Muscle of back (tissue), 11 donors: ENCODE results near the gene MIP. TPM values are rescaled to one million over a fixed set of nuclear protein-coding genes. Genes with fewer than 3 reads are reported as not detected.
"Not testable (repeated sequence)": the region's sequence is repeated elsewhere in the genome, so short reads cannot be mapped to it uniquely, and the experiment has no call there.

ENCODE experiments used
- DNase-seq, 3 donors: peaks; one replicate each; pipeline versions ENCODE4 v3.0.0 to v3.0.0-alpha.2; 2013
- polyA plus RNA-seq, 10 donors: library from polyadenylated mRNA; unstranded; fragments of 120-200 nt; gene quantifications; one replicate each; pipeline ENCODE4 v1.2.1, GENCODE V29; 2013; ENCODE audit not compliant: insufficient read length in 10 of 10

The MIP gene
- polyA plus RNA-seq, 10 donors, result 0.07 TPM; not detected in 9

DNA sequence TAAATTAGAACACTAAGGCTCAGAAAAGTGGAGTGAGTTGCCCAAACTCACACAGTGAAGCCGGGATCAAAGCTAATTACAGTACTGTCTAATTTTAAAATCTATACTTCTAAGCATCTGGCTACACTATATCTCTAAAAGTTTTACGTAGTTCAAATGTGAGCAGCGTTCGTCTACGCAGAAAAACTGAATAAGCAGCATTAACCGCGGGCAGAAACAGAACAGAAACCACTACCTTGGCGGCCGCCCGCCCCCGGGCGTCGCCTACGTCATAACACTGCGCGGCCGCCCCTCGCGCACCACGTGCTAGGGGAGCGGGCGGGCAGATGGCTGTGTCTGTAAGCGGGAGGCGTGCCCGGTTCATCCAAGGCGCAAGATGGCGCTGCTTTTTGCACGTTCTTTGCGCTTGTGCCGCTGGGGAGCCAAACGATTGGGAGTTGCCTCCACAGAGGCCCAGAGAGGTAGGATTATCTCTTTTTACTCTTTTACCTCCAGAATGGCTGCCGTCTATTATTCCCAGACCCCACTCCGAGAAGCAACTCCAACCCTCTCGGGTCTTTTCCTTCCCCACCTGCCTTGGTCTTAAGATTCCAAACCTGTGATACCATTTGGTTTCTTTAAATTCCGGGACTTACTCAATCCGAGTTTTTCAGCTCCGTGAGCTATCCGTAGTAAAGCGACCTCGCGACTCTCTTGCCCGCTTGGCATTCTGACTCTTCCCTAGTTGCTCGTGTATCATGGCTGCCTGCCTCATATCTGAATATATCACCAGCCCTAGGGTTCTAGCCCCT, 14.0 kb upstream of the MIP start, which contains the start of gene SPRYD4:
TSS of gene SPRYD4 (plus strand) at position 363 of the 791 bp plus-strand sequence. CDS start at position 377, 14 bp downstream.
- peak; percentile 93 to 97 (median 96) for DNase-seq

- DNase-seq, result no peak
These were observed 8.1 kb upstream of the MIP start for GRCh38 chr12:56462565-56462964.

- no peak for DNase-seq
These were observed 7.0 kb upstream of the MIP start for GRCh38 chr12:56461235-56462159.

- DNase-seq, result no peak
These were observed 3.4 kb upstream of the MIP start for GRCh38 chr12:56457817-56458216.

- DNase-seq, result no peak
These were observed 3.3 kb downstream of the MIP start for GRCh38 chr12:56451147-56451546.

GRCh38 chr12:56450241-56450640, 4.2 kb downstream of the MIP start:
- no peak for DNase-seq

GRCh38 chr12:56449622-56449984, 4.9 kb downstream of the MIP start:
- DNase-seq, result no peak

DNA sequence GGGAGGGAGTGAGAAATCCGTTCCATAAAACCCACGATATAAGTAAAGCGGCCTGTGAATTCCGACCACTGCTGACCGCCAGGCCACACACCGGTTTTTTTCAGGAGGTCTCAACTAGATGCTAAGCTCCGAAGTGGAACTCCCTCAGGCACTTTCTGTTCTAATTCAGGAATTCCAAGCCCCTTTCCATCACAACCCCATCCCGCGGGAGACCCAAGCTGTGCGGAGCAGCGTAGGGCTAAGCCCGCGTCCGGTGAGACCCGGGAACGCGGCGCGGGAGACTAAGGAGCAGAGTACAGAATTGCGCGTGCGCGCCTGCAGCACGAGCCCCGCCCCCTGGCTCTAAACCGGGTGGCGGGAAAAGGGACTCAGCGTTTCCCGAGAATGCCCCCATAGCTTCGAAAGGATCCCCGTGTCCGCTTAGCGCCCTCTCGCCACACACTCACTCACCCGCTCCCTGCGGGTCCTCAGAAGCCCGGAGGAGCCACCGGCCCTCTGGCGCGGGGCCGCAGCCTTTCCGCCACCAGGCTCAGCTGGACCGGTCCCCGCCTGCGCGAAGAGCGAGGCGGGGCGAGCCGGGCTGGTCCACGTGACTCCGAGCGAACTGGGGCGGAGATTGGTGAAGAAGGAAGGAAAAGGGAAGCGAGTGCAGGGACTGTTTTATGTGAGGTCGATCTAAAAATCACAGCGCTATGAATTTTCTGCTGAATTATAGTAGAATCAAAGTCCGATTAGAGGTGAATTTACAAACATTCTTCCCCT, 5.4 kb downstream of the MIP start, which contains the start of gene TIMELESS:
TSS of gene TIMELESS (minus strand) at position 567 of the 762 bp plus-strand sequence. CDS start 15,256 bp downstream, outside the sequence.
- peak; percentile 90 to 99 (median 94) for DNase-seq

DNA sequence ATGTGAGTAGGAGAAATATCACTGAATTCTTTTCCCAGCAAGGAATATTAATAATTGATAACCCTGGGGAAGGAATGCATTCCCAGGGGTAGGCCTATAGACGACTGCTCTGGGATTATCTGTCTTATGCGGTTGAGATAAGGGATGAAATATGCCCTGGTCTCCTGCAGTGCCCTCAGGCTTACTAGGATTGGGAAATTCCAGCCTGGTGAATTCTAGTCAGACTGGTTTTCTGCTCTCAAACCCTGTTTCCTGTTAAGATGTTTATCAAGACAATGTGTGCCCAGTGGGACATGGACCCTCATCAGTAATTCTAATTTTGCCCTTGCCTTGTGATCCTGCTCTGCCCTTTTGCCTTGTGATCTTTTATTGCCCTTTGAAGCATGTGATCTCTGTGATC, 11.2 kb downstream of the MIP start:
- DNase-seq, result not testable (repeated sequence)

DNA sequence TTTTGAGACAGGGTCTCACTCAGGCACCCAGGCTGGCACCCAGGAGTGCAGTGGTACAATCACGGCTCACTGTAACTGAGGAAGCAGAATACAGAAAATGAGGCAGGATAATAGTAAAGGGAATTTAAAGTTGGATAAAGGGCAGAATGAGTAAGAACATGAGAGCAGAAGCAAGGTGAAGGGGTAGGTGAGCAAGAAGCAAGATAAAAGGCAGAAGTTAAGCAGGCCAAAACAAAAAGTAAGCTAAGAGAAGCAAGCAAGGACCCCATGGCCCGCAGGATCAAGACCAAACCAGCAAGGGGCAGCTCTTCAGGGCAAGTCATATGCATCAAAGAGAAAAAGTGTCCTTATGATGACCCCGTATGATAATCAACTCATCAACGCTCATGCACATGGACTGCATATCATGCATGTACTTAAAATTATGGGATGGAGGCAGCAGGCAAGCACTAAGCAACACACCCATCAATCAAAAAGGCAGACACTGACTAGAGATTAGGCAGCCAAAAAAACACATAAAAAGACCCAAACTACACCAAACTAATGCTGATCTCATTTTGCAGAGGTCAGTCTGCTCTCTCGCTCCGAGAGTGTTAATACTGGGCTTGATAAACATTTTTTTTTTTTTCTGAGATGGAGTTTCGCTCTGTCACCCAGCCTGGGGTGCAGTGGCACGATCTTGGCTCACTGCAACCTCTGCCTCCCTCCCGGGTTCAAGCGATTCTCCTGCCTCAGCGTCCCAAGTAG, 16.9 kb downstream of the MIP start:
- DNase-seq, result no peak

GRCh38 chr12:56434828-56435227, 19.6 kb downstream of the MIP start:
- DNase-seq, result no peak

DNA sequence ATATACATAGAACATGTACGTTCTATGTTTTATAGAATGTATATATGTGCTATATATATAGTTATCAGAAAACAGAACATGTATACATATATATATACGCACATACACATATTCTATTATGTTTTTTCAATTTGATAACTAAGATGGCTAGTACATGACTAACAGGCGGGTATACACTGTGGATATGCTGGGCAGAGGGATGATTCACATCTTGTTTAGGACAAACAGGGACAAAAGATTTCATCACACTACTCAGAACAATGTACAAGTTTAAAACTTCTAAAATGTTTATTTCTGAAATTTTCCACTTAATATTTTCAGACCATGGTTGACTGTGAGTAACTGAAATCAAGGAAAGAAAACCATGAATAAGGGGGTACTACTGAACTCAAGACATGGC, 22.6 kb downstream of the MIP start:
- no peak for DNase-seq

GRCh38 chr12:56431288-56431687, 23.2 kb downstream of the MIP start:
- DNase-seq, result no peak

DNA sequence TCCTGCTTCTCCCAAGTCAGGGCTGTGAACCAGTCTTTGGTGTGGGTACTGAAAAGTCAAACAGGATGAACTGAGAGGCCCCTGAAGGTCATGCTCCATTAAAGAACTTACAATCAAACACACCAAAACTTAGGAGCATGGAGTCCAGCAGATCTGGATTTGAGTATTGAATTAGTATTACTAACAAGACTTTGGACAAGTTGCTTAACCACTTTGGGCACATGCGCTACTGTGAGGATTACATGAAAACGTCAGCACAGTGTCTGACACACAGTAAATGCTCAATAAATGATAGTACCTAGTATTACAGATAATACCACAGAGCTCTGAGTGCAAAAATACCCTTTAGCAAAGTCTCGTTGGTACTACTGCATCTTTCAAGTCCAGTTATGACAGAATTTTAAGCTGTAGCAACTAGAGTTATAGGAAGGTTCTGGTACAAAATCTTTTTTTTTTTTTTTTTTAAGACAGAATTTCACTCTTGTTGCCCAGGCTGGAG, 28.5 kb downstream of the MIP start:
- no peak for DNase-seq

DNA sequence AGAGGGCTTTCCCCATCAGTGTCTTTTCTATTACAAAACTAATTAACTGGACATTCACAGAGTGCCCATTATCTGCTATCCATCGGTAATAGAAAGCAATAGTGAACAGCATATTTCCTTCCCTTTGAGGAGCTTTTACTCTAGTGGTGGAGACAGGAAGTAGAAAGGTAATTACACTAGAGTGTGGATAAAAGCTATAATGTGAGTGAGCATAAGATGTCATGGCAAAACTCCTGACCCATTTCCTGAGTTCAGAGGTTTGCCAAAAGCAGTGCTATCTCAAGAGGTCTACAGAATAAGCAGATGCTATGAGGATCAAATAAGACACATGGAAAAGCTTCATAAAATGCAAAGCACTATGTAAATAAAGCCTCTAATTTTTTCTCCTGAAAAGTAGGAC, 29.3 kb downstream of the MIP start:
- no peak for DNase-seq

DNA sequence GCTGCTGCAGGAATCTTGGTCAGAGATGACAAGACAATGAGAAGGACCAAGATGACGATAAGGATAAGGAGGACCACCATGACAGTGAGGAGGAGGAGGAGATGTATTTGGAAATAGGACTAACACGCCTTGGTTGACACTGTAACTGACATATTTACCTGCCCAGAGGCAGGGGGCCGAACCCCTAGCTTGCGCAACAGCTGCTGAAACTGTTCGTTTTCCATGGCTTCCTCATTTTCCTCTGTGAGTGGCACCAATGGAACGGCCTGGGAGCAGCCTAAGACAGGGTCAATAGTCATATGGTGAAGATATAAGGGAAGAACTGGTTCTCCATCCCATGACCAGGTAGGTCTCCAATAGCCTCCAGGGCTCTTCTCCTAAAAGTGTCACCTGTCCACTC, 34.0 kb downstream of the MIP start:
- DNase-seq, result no peak

- no peak for DNase-seq
These were observed 36.7 kb downstream of the MIP start for GRCh38 chr12:56417739-56418138.

DNA sequence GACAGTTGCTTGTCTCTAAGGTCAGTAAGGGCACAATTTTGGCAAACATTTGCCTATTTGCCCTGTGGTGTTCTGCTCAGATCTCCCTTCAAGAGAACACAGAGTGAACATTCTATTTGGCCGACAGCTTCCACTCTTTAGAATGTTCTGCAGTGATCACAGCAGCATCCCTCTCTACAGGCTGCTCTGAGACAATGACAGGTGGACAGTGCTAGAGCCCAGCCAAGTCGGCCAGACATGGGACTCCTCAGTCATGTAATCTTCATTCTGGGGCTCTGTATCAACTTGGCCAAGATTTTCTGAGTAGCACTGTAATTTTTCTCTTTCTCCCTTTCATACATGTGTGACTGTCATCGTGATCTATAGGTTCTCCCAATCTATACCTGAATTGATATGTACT, 40.1 kb downstream of the MIP start:
- DNase-seq, result no peak

DNA sequence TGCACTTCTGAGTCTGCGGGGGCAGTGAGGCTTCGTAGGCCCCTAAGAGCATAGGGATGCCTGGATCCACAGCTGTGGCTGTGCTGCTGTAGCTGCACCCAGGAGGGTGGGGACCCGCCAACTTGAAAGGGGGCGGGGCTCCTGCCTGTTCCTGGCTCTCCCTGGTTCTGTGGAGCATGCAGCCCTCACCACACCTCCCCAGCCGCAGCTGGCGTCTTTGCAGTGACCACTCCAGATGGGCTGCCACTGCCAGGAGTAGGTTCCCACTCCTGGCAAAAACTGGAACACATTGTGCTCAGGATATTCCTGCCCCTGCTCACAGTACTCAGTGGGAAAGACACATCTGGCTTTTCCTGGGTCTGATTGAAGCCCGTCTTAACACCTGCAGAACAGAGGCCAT, 41.1 kb downstream of the MIP start:
- DNase-seq, result no peak

DNA sequence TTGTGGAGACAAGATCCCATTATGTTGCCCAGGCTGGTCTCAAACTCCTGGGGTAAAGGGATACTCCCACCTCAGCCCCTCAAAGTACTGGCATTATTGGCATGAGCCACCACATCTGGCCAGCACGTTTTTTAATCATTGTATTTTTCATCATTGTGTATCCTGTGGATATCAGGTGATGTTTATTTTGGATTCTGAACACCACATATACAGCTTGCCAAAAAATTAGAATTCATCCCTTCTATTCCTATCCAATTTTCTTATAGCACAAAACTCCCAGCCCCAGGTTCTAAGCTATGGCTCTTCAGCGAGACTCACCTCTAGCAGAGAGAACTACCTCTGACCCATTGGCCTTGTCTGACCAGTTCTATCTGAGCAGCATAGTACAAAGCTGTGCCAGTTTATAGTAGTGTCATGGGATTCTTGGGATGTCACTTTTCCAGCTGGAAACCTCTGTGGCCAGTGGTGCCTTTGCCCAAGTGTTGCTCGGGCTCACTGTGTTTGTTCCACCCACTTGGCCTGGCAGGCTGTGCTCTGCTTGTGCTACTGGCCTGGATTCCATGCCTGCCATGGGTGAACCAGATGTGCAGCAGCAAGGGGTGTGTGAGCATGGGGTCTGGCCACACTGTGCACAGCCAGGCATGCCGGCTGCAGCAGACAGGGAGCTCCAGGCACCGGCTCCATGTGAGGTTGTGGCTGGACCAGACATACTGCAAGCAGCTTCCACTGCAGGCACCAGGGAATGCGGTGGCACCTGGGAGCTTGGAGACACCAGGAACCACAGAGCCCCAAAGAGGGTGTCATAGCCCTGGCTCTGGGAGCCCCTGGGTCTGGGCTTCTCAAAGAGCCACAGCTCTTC, 42.4 kb downstream of the MIP start:
- DNase-seq, result no peak
